KMS-11 (cell line): ENCODE results near the gene DNASE2.
A peak's percentile ranks its signal among the peaks of the same experiment; 100 is the strongest.

Source experiments
- H2AFZ ChIP-seq: fragments of 200-600 bp; sonication (generic); 2 replicates; pipeline ENCODE4 v1.6.1; 2016; ENCODE audit warnings: antibody characterized with exemption, mixed run types, low read depth
- H3K27ac ChIP-seq: fragments of 200-600 bp; sonication (generic); 2 replicates; pipeline ENCODE4 v1.6.1; 2016; ENCODE audit warnings: mild to moderate bottlenecking, mixed run types
- H3K27me3 ChIP-seq: fragments of 200-600 bp; sonication (generic); 2 replicates; pipeline ENCODE4 v1.6.1; 2017; ENCODE audit warnings: mild to moderate bottlenecking, low read depth, mixed run types, moderate library complexity; ENCODE audit not compliant: insufficient read depth
- H3K36me3 ChIP-seq: fragments of 200-600 bp; sonication (generic); 2 replicates; pipeline ENCODE4 v1.6.1; 2017; ENCODE audit warnings: mild to moderate bottlenecking, mixed run types; ENCODE audit not compliant: insufficient read depth
- H3K4me1 ChIP-seq: fragments of 200-600 bp; sonication (generic); 2 replicates; pipeline ENCODE4 v1.6.1; 2016; ENCODE audit warnings: mild to moderate bottlenecking, low read depth, mixed run types; ENCODE audit not compliant: poor library complexity, severe bottlenecking
- H3K4me2 ChIP-seq: fragments of 200-600 bp; sonication (generic); 2 replicates; pipeline ENCODE4 v1.7.0; 2016; ENCODE audit warnings: mild to moderate bottlenecking, mixed run types
- H3K4me3 ChIP-seq: fragments of 200-600 bp; sonication (generic); IDR thresholded peaks from 2 replicates; pipeline ENCODE4 v1.6.1; 2017; ENCODE audit warnings: low read depth, low read length, mixed read lengths; ENCODE audit not compliant: insufficient read depth
- H3K79me2 ChIP-seq: fragments of 200-600 bp; sonication (generic); 2 replicates; pipeline ENCODE4 v1.6.1; 2016; ENCODE audit warnings: low read depth, mixed run types; ENCODE audit not compliant: insufficient read depth
- H3K9ac ChIP-seq: fragments of 200-600 bp; sonication (generic); 2 replicates; pipeline ENCODE4 v1.6.1; 2016; ENCODE audit warnings: mild to moderate bottlenecking, mixed run types
- H4K20me1 ChIP-seq: fragments of 200-600 bp; sonication (generic); 2 replicates; pipeline ENCODE4 v1.6.1; 2016; ENCODE audit warnings: mild to moderate bottlenecking, mixed run types; ENCODE audit not compliant: insufficient read depth
- CTCF ChIP-seq: fragments of 200-600 bp; sonication (generic); conservative IDR thresholded peaks from 2 replicates; pipeline ENCODE4 v1.6.1; 2017; ENCODE audit warnings: low read depth, mild to moderate bottlenecking, antibody characterized with exemption, low read length, moderate library complexity, mixed read lengths

DNASE2 gene

GRCh38 chr19:12872255-12872654, 9.0 kb downstream of the DNASE2 start:
- no peak overlapping the region for H3K4me3 ChIP-seq
- no peak overlapping the region for H3K4me2 ChIP-seq
- H3K36me3 ChIP-seq: no peaks in the 10 kb centered on the region
- no peak overlapping the region for H3K9ac ChIP-seq
- no peaks in the 10 kb centered on the region for H3K27me3 ChIP-seq
- no peak overlapping the region for H3K27ac ChIP-seq
- no peaks in the 10 kb centered on the region for H3K79me2 ChIP-seq
- H4K20me1 ChIP-seq: no peaks in the 10 kb centered on the region
- no peak overlapping the region for H2AFZ ChIP-seq
- H3K4me1 ChIP-seq: peaks cover 6% of the 10 kb centered on the region
- no peak for TF ChIP-seq CTCF

- H3K4me1 ChIP-seq: peaks cover 10% of the 10 kb centered on the region
- H3K36me3 ChIP-seq: no peaks in the 10 kb centered on the region
- H3K4me3 ChIP-seq: no peak overlapping the region
- no peak for TF ChIP-seq CTCF
- H2AFZ ChIP-seq: no peak overlapping the region
- H3K79me2 ChIP-seq: no peaks in the 10 kb centered on the region
- no peaks in the 10 kb centered on the region for H4K20me1 ChIP-seq
- no peaks in the 10 kb centered on the region for H3K27me3 ChIP-seq
- no peak overlapping the region for H3K4me2 ChIP-seq
- H3K27ac ChIP-seq: no peak overlapping the region
- H3K9ac ChIP-seq: no peak overlapping the region
These were observed 9.6 kb downstream of the DNASE2 start for GRCh38 chr19:12871681-12872080.

- Histone ChIP-seq H3K79me2 (no peaks in the 10 kb centered on the region), H4K20me1 (no peaks in the 10 kb centered on the region), H3K4me2 (no peak overlapping the region), H3K4me1 (peaks cover 10% of the 10 kb centered on the region), H3K27me3 (no peaks in the 10 kb centered on the region), H3K4me3 (no peak overlapping the region), H3K9ac (no peak overlapping the region), H2AFZ (no peak overlapping the region), H3K27ac (no peak overlapping the region), H3K36me3 (no peaks in the 10 kb centered on the region)
- TF ChIP-seq CTCF: no peak
These were observed 12.6 kb downstream of the DNASE2 start for GRCh38 chr19:12868540-12869112.

GRCh38 chr19:12867120-12868099, 13.8 kb downstream of the DNASE2 start:
- Histone ChIP-seq H3K27ac (0 out of 2 replicates have a peak overlapping the region, but pooled peaks have one; percentile 26), H2AFZ (peak overlapping the region; percentile 99), H3K4me3 (no peak overlapping the region), H3K4me2 (peak overlapping the region; percentile 94), H3K4me1 (peaks cover 10% of the 10 kb centered on the region), H4K20me1 (no peaks in the 10 kb centered on the region), H3K27me3 (no peaks in the 10 kb centered on the region; the same call in 1 of the 2 replicates), H3K9ac (peak overlapping the region; percentile 30; the same call in 1 of the 2 replicates), H3K36me3 (no peaks in the 10 kb centered on the region), H3K79me2 (no peaks in the 10 kb centered on the region)
- TF ChIP-seq CTCF: 0 out of 2 replicates have a peak, but pooled peaks have one; percentile 27
